Kidney (tissue), 22 donors: Measurements from ENCODE around the gene ZNF699. TPM values are rescaled to one million over a fixed set of nuclear protein-coding genes. Genes with fewer than 3 reads are reported as not detected.

ENCODE experiments used
- DNase-seq, 5 donors: peaks; one replicate each; pipeline ENCODE4 v3.0.0-alpha.2; 2013 to 2020
- FAIRE-seq: peaks from 2 replicates; lab custom pipeline; 2012; peaks lifted over from hg19 to GRCh38; lab: Jason Lieb, UNC
- H3K27ac ChIP-seq, 2 donors: one replicate each; pipeline ENCODE4 v1.7.0; 2013; ENCODE audit warnings: low read depth in 2 of 2, low read length in 2 of 2, inconsistent platforms in 1 of 2
- H3K27me3 ChIP-seq: one replicate; pipeline ENCODE4 v1.7.1; 2013; ENCODE audit warnings: low read length, inconsistent platforms; ENCODE audit not compliant: control insufficient read depth, insufficient read depth
- H3K36me3 ChIP-seq, 3 donors: one replicate each; pipeline versions ENCODE4 v1.7.0 to v1.7.1; 2013; ENCODE audit warnings: low read length in 3 of 3, control low read depth in 1 of 3, inconsistent platforms in 1 of 3; ENCODE audit not compliant: insufficient read depth in 3 of 3, control insufficient read depth in 2 of 3
- H3K4me1 ChIP-seq, 3 donors: one replicate each; pipeline versions ENCODE4 v1.7.0 to v1.7.1; 2013; ENCODE audit warnings: low read length in 3 of 3, inconsistent platforms in 1 of 3, low read depth in 1 of 3; ENCODE audit not compliant: control insufficient read depth in 2 of 3, insufficient read depth in 2 of 3
- H3K4me3 ChIP-seq, 3 donors: one replicate each; pipeline versions ENCODE4 v1.7.0 to v1.8.1; 2013; ENCODE audit warnings: low read length in 3 of 3, control low read depth in 1 of 3, inconsistent platforms in 1 of 3
- H3K9ac ChIP-seq, 3 donors: one replicate each; pipeline versions ENCODE4 v1.7.0 to v1.7.1; 2013; ENCODE audit warnings: low read length in 3 of 3, control low read depth in 1 of 3, inconsistent platforms in 1 of 3
- H3K9me3 ChIP-seq, 3 donors: one replicate each; pipeline versions ENCODE4 v1.7.0 to v1.7.1; 2013; ENCODE audit warnings: low read length in 3 of 3, control low read depth in 1 of 3, inconsistent platforms in 1 of 3; ENCODE audit not compliant: control insufficient read depth in 2 of 3, insufficient read depth in 1 of 3
- intact Hi-C: fragments of 100-400 bp; cut with DNase I; formaldehyde crosslinking; loops from one replicate; pipeline ENCODE4 v1.11.1; 2022
- long read RNA-seq, 10 donors: library from polyadenylated mRNA in 1 of 10; unstranded in 1 of 10; transcript quantifications; one replicate each; pipeline ENCODE4 v2.0.0 and lab custom pipeline, GENCODE V29; 2021 to 2026
- polyA plus RNA-seq: library from polyadenylated mRNA; stranded (reverse); fragments of 350-450 nt; fragmentation: Illumina TruSeq; extraction: RNeasy Lipid Tissue Mini Kit (QIAGEN cat#74804); gene quantifications from one replicate; pipeline ENCODE4 v1.2.3, GENCODE V29; 2014; ENCODE audit warnings: low read depth, low replicate concordance; ENCODE audit not compliant: insufficient read depth
- total RNA-seq: library from RNA; stranded (reverse); fragmentation: NEBNext Ultra II Directional; extraction: Animal tissue kit (Norgen Biotek cat#: 25700); gene quantifications from one replicate; pipeline ENCODE4 v1.2.1, GENCODE V29; 2021
- TF ChIP-seq, protein P1 (sequence below): IDR thresholded peaks from 3 replicates; pipeline ENCODE4 v1.5.1; 2012; ENCODE audit warnings: mild to moderate bottlenecking, moderate library complexity, borderline replicate concordance; ENCODE audit not compliant: insufficient read depth; ENCODE audit errors: extremely low read depth
- donor health status: control.
- donor health status: control.
- donor health status: control.
- donor health status: control.
- donor health status: control.
- donor health status: DM: yes; HTN: yes; CAD: no.
- donor health status: Normal renal cell carcinoma (clear cell type).

ZNF699 gene
- total RNA-seq: 11.4 TPM
- polyA plus RNA-seq: 0.69 TPM
- long read RNA-seq, donor 1, partial matches to known transcripts: 0 of 1 reads
- long read RNA-seq, donor 1, other reads (novel, unspliced or antisense): 0 of 1 reads
- long read RNA-seq, donor 2: 0 reads
- long read RNA-seq, donor 3: 0 reads
- long read RNA-seq, donor 4: 0 reads
- long read RNA-seq, donor 5: 0 reads
- long read RNA-seq, donor 6, partial matches to known transcripts: 27 of 27 reads
- long read RNA-seq, donor 6, other reads (novel, unspliced or antisense): 0 of 27 reads
- long read RNA-seq, donor 7: 0 reads
- long read RNA-seq, donor 8, partial matches to known transcripts: 0 of 1 reads
- long read RNA-seq, donor 8, other reads (novel, unspliced or antisense): 0 of 1 reads
- long read RNA-seq, donor 9, partial matches to known transcripts: 21 of 21 reads
- long read RNA-seq, donor 9, other reads (novel, unspliced or antisense): 0 of 21 reads
- long read RNA-seq, donor 10, partial matches to known transcripts: 0 of 1 reads
- long read RNA-seq, donor 10, other reads (novel, unspliced or antisense): 0 of 1 reads

DNA sequence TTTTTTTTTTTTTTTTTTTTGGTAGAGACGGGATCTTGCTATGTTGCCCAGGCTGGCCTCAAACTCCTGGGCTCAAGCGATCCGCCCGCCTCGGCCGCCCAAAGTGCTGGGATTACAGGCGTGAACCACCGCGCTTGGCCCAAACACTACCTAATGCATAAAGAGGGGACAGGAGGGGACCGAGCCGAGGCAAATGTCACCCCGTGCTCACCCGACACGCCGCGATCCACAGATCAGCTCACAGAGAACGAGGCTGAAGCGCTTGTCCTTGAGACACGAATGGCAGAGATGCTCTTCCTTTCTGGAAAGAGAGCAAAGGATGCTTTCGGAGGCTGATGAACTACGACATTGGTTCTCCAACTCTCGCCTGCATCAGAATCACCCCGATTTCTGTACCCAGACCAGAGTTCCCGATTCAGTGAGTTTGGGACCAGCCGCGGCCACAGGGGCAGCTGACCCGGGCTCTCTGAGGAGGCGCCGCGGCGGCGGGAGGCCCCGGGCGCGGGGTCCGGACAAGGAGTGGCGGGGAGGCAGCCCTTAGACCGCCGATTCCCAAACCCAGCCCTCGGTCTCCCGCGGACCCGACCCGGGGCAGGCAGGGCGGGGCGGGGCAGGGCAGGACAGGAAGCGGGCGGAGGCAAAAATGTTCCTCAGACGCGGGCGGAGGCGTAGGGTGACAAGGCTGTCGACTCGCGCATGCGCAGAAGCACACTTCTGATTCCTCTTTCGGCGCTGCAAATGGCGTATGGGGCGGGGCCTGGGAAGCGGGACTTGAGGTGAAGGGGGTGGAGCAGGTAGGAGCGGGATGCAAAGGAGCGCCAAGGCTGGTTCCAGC lies at the start of gene ZNF699:
Gene ZNF699 (minus strand): TSS at position 700 of the 835 bp plus-strand sequence. CDS start 4,719 bp downstream, outside the sequence.
- TF ChIP-seq, protein P1, sequence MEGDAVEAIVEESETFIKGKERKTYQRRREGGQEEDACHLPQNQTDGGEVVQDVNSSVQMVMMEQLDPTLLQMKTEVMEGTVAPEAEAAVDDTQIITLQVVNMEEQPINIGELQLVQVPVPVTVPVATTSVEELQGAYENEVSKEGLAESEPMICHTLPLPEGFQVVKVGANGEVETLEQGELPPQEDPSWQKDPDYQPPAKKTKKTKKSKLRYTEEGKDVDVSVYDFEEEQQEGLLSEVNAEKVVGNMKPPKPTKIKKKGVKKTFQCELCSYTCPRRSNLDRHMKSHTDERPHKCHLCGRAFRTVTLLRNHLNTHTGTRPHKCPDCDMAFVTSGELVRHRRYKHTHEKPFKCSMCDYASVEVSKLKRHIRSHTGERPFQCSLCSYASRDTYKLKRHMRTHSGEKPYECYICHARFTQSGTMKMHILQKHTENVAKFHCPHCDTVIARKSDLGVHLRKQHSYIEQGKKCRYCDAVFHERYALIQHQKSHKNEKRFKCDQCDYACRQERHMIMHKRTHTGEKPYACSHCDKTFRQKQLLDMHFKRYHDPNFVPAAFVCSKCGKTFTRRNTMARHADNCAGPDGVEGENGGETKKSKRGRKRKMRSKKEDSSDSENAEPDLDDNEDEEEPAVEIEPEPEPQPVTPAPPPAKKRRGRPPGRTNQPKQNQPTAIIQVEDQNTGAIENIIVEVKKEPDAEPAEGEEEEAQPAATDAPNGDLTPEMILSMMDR: no peak
- Histone ChIP-seq H3K4me3 (peak within 1 kb of the TSS; percentile 87 to 96 (median 93)), H3K9me3 (peaks cover 0 to 5% (median 0%) of the 10 kb centered on the region in 3 donors), H3K27ac (peak within 1 kb of the TSS; percentile 92 to 96), H3K36me3 (no peaks in the 10 kb centered on the region), H3K9ac (peak within 1 kb of the TSS; percentile 77 to 97 (median 86)), H3K4me1 (peaks cover 0 to 4% (median 2%) of the 10 kb centered on the region in 3 donors), H3K27me3 (no peaks in the 10 kb centered on the region)
- DNase-seq (peak; percentile 98 to 100 (median 99)), FAIRE-seq (no peak)
- intact Hi-C loops: no loop called here

DNA sequence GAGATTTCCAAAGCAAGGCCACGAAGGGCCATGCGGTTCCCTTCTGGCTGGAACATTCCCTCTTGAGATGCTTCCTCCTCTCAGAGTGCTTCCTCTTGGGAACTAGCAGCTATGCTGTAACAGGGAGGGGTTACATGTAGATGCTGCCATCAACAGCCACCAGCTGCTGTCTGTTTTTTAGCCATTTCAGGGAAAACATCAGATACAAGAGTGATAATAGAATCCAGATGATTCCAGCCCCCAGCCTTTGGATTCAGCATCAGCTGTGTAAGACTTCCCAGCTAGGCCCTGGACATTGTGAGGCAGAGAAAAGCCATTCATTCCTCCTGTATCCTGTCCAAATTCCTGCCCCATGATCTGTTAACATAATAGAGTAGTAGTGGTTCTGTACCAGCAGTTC lies 45.0 kb upstream of the ZNF699 start:
- FAIRE-seq (no peak), DNase-seq (no peak)
- Histone ChIP-seq H3K4me3 (no peak overlapping the region), H3K36me3 (peaks cover 2 to 12% (median 2%) of the 10 kb centered on the region in 3 donors), H3K4me1 (no peaks in the 10 kb centered on the region), H3K27me3 (no peaks in the 10 kb centered on the region), H3K9me3 (peaks cover 4 to 73% (median 37%) of the 10 kb centered on the region in 3 donors), H3K27ac (no peak overlapping the region), H3K9ac (no peak overlapping the region)
- TF ChIP-seq, protein P1: no peak
- intact Hi-C loops: no loop called here

DNA sequence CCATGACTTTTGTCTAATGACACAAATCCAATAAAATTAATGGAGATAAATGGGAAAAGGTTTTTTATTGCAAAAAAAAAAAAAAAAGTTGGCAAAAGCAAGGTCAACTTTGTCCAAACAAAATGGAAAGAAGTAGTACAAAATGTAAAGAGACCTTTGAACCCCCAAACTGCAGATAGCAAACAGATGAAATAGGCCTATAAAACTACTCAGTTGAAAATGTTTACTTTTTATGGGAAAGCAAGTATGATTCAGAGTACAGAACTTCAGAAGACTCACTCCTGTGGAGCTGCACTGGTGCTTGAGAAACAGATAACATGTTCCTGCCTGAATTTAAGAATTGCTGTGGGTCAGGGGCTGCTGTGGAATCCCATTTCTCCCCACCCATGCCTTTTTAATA lies 43.4 kb upstream of the ZNF699 start:
- TF ChIP-seq, protein P1: no peak
- H3K27ac ChIP-seq: no peak overlapping the region
- no peak for DNase-seq
- no peak overlapping the region for H3K9ac ChIP-seq
- intact Hi-C loops: no loop called here
- FAIRE-seq: no peak
- peaks cover 4 to 71% (median 37%) of the 10 kb centered on the region in 3 donors for H3K9me3 ChIP-seq
- no peaks in the 10 kb centered on the region for H3K27me3 ChIP-seq
- H3K4me1 ChIP-seq: no peaks in the 10 kb centered on the region
- H3K36me3 ChIP-seq: peaks cover 2 to 9% (median 2%) of the 10 kb centered on the region in 3 donors
- no peak overlapping the region for H3K4me3 ChIP-seq
